ENCODE data around the gene DHCR7.

DHCR7 gene

GRCh38 chr11:71408826-71409225 lies 39.4 kb downstream of the DHCR7 start:
- Histone ChIP-seq H2AK5ac (ENCODE audit: low read length) (no peak overlapping the region), H3K79me1 (ENCODE audit: low read length) (no peaks in the 10 kb centered on the region), H3K18ac (ENCODE audit: low read length) (no peak overlapping the region), H3K4me1 (ENCODE audit: control insufficient read depth, low read depth, low read length) (no peaks in the 10 kb centered on the region), H3K79me2 (ENCODE audit: control insufficient read depth, insufficient read depth, low read length) (no peaks in the 10 kb centered on the region), H3K4me3 (ENCODE audit: low read length) (no peak overlapping the region), H2BK5ac (ENCODE audit: low read length) (no peak overlapping the region), H3K27ac (ENCODE audit: low read depth, low read length) (no peak overlapping the region), H4K5ac (ENCODE audit: low read length) (no peak overlapping the region), H2BK120ac (ENCODE audit: low read depth, low read length) (no peak overlapping the region), H3K27me3 (ENCODE audit: insufficient read depth, low read length, poor library complexity) (no peaks in the 10 kb centered on the region), H3K56ac (ENCODE audit: low read length) (no peak overlapping the region), H3K36me3 (ENCODE audit: control insufficient read depth, insufficient read depth, low read length) (no peaks in the 10 kb centered on the region), H3K4ac (ENCODE audit: low read depth, low read length) (no peak overlapping the region), H3K4me2 (ENCODE audit: low read length) (no peak overlapping the region), H3K23ac (ENCODE audit: low read length) (no peak overlapping the region), H4K8ac (ENCODE audit: low read depth, low read length) (no peak overlapping the region), H2BK15ac (replicated peaks; ENCODE audit: low read depth) (no peak overlapping the region), H3K9ac (ENCODE audit: low read length) (no peak overlapping the region)
- no peak for DNase-seq
- WGBS (ENCODE audit: extremely low coverage, insufficient coverage, low lambda C conversion rate) = no CpG with 5 or more reads among the region's 7 CpGs

DNA sequence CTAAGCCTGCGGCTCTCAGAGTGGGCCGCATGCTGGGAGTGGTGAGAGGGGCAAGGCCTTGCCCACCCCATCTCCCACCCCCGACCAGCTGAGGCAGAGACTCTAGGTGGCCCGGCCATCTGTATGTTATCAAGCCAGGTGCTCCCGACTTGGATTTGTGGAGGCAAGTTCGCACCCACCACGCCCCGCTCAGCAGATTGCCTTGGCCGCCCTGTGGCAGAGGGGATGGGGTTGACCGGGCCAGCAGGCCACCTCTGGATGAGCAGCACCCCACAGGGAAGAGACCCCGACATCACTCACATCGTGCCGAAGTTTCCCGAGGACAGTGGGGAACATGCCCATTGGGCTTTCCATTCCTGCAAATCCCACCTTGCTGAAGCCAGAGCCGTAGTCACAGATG lies 40.8 kb downstream of the DHCR7 start:
- Histone ChIP-seq H4K8ac (ENCODE audit: low read depth, low read length) (no peak overlapping the region), H3K79me2 (ENCODE audit: control insufficient read depth, insufficient read depth, low read length) (no peaks in the 10 kb centered on the region), H2AK5ac (ENCODE audit: low read length) (no peak overlapping the region), H2BK120ac (ENCODE audit: low read depth, low read length) (no peak overlapping the region), H3K4me3 (ENCODE audit: low read length) (no peak overlapping the region), H3K4ac (ENCODE audit: low read depth, low read length) (no peak overlapping the region), H3K79me1 (ENCODE audit: low read length) (no peaks in the 10 kb centered on the region), H3K27ac (ENCODE audit: low read depth, low read length) (no peak overlapping the region), H3K4me2 (ENCODE audit: low read length) (no peak overlapping the region), H3K36me3 (ENCODE audit: control insufficient read depth, insufficient read depth, low read length) (no peaks in the 10 kb centered on the region), H2BK15ac (replicated peaks; ENCODE audit: low read depth) (no peak overlapping the region), H3K56ac (ENCODE audit: low read length) (no peak overlapping the region), H4K5ac (ENCODE audit: low read length) (no peak overlapping the region), H3K23ac (ENCODE audit: low read length) (no peak overlapping the region), H3K27me3 (ENCODE audit: insufficient read depth, low read length, poor library complexity) (no peaks in the 10 kb centered on the region), H2BK5ac (ENCODE audit: low read length) (no peak overlapping the region), H3K4me1 (ENCODE audit: control insufficient read depth, low read depth, low read length) (no peaks in the 10 kb centered on the region), H3K9ac (ENCODE audit: low read length) (no peak overlapping the region), H3K18ac (ENCODE audit: low read length) (no peak overlapping the region)
- no CpG with 5 or more reads among the region's 15 CpGs for WGBS (ENCODE audit: extremely low coverage, insufficient coverage, low lambda C conversion rate)
- no peak for DNase-seq

- Histone ChIP-seq H3K18ac (ENCODE audit: low read length) (no peak overlapping the region), H4K5ac (ENCODE audit: low read length) (no peak overlapping the region), H3K4me3 (ENCODE audit: low read length) (no peak overlapping the region), H3K36me3 (ENCODE audit: control insufficient read depth, insufficient read depth, low read length) (no peaks in the 10 kb centered on the region), H3K56ac (ENCODE audit: low read length) (no peak overlapping the region), H2BK5ac (ENCODE audit: low read length) (no peak overlapping the region), H3K79me1 (ENCODE audit: low read length) (no peaks in the 10 kb centered on the region), H3K4me1 (ENCODE audit: control insufficient read depth, low read depth, low read length) (no peaks in the 10 kb centered on the region), H3K23ac (ENCODE audit: low read length) (no peak overlapping the region), H2AK5ac (ENCODE audit: low read length) (no peak overlapping the region), H3K27ac (ENCODE audit: low read depth, low read length) (no peak overlapping the region), H4K8ac (ENCODE audit: low read depth, low read length) (no peak overlapping the region), H2BK120ac (ENCODE audit: low read depth, low read length) (no peak overlapping the region), H3K79me2 (ENCODE audit: control insufficient read depth, insufficient read depth, low read length) (no peaks in the 10 kb centered on the region), H2BK15ac (replicated peaks; ENCODE audit: low read depth) (no peak overlapping the region), H3K4me2 (ENCODE audit: low read length) (no peak overlapping the region), H3K4ac (ENCODE audit: low read depth, low read length) (no peak overlapping the region), H3K27me3 (ENCODE audit: insufficient read depth, low read length, poor library complexity) (no peaks in the 10 kb centered on the region), H3K9ac (ENCODE audit: low read length) (no peak overlapping the region)
- no peak for DNase-seq
- WGBS (ENCODE audit: extremely low coverage, insufficient coverage, low lambda C conversion rate) = no CpG with 5 or more reads among the region's 10 CpGs
These were observed 41.5 kb downstream of the DHCR7 start for GRCh38 chr11:71406681-71407080.

- WGBS (ENCODE audit: extremely low coverage, insufficient coverage, low lambda C conversion rate) = no CpG with 5 or more reads among the region's 8 CpGs
- H4K8ac ChIP-seq (ENCODE audit: low read depth, low read length) = no peak overlapping the region
These were observed 44.0 kb downstream of the DHCR7 start for GRCh38 chr11:71404209-71404608.

DNA sequence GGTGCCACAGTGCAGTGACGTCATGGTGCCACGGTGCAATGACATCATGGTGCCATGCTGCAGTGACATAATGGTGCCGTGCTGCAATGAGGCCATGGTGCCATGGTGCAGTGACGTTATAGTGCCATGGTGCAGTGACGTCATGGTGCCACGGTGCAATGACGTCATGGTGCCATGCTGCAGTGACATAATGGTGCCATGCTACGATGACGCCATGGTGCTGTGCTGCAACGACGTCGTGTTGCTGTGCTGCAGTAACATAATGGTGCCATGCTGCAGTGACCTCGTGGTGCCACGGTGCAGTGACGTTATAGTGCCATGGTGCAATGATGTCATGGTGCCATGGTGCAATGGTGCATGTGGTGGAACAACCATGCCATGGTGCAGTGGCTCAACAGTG lies 45.3 kb downstream of the DHCR7 start:
- H3K79me2 ChIP-seq (ENCODE audit: control insufficient read depth, insufficient read depth, low read length) = no peaks in the 10 kb centered on the region
- H3K27ac ChIP-seq (ENCODE audit: low read depth, low read length) = no peak overlapping the region
- no peaks in the 10 kb centered on the region for H3K27me3 ChIP-seq (ENCODE audit: insufficient read depth, low read length, poor library complexity)
- no peaks in the 10 kb centered on the region for H3K79me1 ChIP-seq (ENCODE audit: low read length)
- H4K5ac ChIP-seq (ENCODE audit: low read length) = no peak overlapping the region
- H2BK120ac ChIP-seq (ENCODE audit: low read depth, low read length) = no peak overlapping the region
- H3K4me1 ChIP-seq (ENCODE audit: control insufficient read depth, low read depth, low read length) = peaks cover 2% of the 10 kb centered on the region
- H2BK5ac ChIP-seq (ENCODE audit: low read length) = no peak overlapping the region
- H3K4me3 ChIP-seq (ENCODE audit: low read length) = no peak overlapping the region
- no peak overlapping the region for H3K23ac ChIP-seq (ENCODE audit: low read length)
- no peak overlapping the region for H3K4me2 ChIP-seq (ENCODE audit: low read length)
- no peak overlapping the region for H3K4ac ChIP-seq (ENCODE audit: low read depth, low read length)
- no peak overlapping the region for H2BK15ac ChIP-seq (replicated peaks; ENCODE audit: low read depth)
- no peak overlapping the region for H2AK5ac ChIP-seq (ENCODE audit: low read length)
- no CpG with 5 or more reads among the region's 15 CpGs for WGBS (ENCODE audit: extremely low coverage, insufficient coverage, low lambda C conversion rate)
- H3K9ac ChIP-seq (ENCODE audit: low read length) = no peak overlapping the region
- no peak overlapping the region for H4K8ac ChIP-seq (ENCODE audit: low read depth, low read length)
- no peak overlapping the region for H3K56ac ChIP-seq (ENCODE audit: low read length)
- no peak overlapping the region for H3K18ac ChIP-seq (ENCODE audit: low read length)
- DNase-seq = no peak
- no peaks in the 10 kb centered on the region for H3K36me3 ChIP-seq (ENCODE audit: control insufficient read depth, insufficient read depth, low read length)

More at GRCh38 chr11:71404209-71404608, 44.0 kb downstream of the DHCR7 start:
- Histone ChIP-seq H3K36me3 (ENCODE audit: control insufficient read depth, insufficient read depth, low read length) (no peaks in the 10 kb centered on the region), H3K4ac (ENCODE audit: low read depth, low read length) (no peak overlapping the region), H3K18ac (ENCODE audit: low read length) (no peak overlapping the region), H2AK5ac (ENCODE audit: low read length) (no peak overlapping the region), H3K79me1 (ENCODE audit: low read length) (no peaks in the 10 kb centered on the region), H3K4me2 (ENCODE audit: low read length) (no peak overlapping the region), H4K5ac (ENCODE audit: low read length) (no peak overlapping the region), H3K79me2 (ENCODE audit: control insufficient read depth, insufficient read depth, low read length) (no peaks in the 10 kb centered on the region), H2BK15ac (replicated peaks; ENCODE audit: low read depth) (no peak overlapping the region), H3K4me3 (ENCODE audit: low read length) (no peak overlapping the region), H2BK5ac (ENCODE audit: low read length) (no peak overlapping the region), H3K23ac (ENCODE audit: low read length) (no peak overlapping the region), H3K56ac (ENCODE audit: low read length) (no peak overlapping the region), H3K4me1 (ENCODE audit: control insufficient read depth, low read depth, low read length) (peaks cover 2% of the 10 kb centered on the region), H2BK120ac (ENCODE audit: low read depth, low read length) (no peak overlapping the region), H3K27me3 (ENCODE audit: insufficient read depth, low read length, poor library complexity) (no peaks in the 10 kb centered on the region), H3K9ac (ENCODE audit: low read length) (no peak overlapping the region), H3K27ac (ENCODE audit: low read depth, low read length) (no peak overlapping the region)
- DNase-seq = no peak

DNA sequence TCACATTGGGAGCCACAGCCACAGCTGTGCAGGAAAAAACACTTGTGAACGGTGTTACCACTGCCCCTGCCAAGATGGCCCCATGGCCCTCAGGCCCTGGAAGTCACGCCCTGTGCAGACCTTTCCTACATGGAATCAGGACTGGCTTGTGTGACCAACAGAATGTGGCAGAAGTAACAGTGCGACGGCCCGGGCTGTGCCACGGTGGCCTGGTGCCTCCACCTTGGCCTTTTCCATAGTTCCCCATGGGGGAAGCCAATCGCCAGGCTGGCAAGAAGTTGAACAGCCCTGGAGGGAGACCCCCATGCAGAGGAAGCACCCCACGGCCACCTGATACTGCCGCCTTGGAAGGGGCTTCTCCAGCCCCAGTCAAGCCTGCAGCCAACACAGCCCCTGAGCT lies 48.0 kb downstream of the DHCR7 start:
- Histone ChIP-seq H3K4me2 (ENCODE audit: low read length) (no peak overlapping the region), H2BK120ac (ENCODE audit: low read depth, low read length) (no peak overlapping the region), H3K4me1 (ENCODE audit: control insufficient read depth, low read depth, low read length) (peaks cover 2% of the 10 kb centered on the region), H2BK5ac (ENCODE audit: low read length) (no peak overlapping the region), H3K4ac (ENCODE audit: low read depth, low read length) (no peak overlapping the region), H3K9ac (ENCODE audit: low read length) (no peak overlapping the region), H3K79me2 (ENCODE audit: control insufficient read depth, insufficient read depth, low read length) (no peaks in the 10 kb centered on the region), H3K79me1 (ENCODE audit: low read length) (no peaks in the 10 kb centered on the region), H3K23ac (ENCODE audit: low read length) (no peak overlapping the region), H3K36me3 (ENCODE audit: control insufficient read depth, insufficient read depth, low read length) (no peaks in the 10 kb centered on the region), H4K5ac (ENCODE audit: low read length) (no peak overlapping the region), H3K56ac (ENCODE audit: low read length) (no peak overlapping the region), H4K8ac (ENCODE audit: low read depth, low read length) (no peak overlapping the region), H3K27me3 (ENCODE audit: insufficient read depth, low read length, poor library complexity) (no peaks in the 10 kb centered on the region), H3K27ac (ENCODE audit: low read depth, low read length) (no peak overlapping the region), H3K18ac (ENCODE audit: low read length) (no peak overlapping the region), H2AK5ac (ENCODE audit: low read length) (no peak overlapping the region), H2BK15ac (replicated peaks; ENCODE audit: low read depth) (no peak overlapping the region), H3K4me3 (ENCODE audit: low read length) (no peak overlapping the region)
- WGBS (ENCODE audit: extremely low coverage, insufficient coverage, low lambda C conversion rate) = no CpG with 5 or more reads among the region's 9 CpGs
- DNase-seq = no peak
